ENCODE results near the gene EFCAB10.
A peak's percentile ranks its signal among the peaks of the same experiment; 100 is the strongest.

The EFCAB10 gene

DNA sequence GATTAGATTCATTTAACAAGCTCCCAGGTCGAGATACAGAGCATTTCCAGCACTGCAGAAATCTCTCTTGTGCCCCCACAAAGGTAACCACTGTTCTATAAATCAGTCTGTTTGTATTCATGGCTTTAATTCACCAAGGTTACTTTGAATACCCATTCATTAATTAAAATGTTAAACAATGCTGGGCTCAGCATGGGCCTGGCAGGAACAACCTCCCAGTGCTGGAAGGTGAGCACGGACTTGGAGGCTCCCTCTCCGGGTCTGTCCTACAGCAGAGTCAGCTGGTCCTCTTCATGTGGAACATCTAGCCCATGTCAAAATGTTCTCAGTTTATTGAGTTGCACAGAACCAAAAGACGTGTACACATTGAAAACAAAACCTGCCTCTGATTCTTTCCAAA, 15.6 kb upstream of the EFCAB10 start:
- DNase-seq: no peak

DNA sequence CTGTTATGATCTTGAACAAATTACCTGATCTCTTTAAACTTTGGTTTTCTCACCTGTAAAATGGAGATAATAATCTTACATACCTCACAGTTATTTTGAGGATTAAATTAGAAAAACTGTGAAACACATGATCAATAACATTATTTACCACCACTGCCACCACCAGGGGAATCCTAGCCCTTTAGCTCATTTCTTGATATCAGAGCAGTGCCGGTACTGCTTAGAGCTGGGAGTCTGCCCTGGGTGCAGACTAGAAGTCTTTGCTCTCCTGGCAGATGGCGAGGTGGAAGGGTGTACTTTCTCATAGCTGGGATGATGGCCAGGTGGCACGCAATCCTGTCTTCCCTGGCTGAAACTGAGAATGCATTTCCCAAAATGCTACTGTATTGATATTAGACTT, 12.7 kb upstream of the EFCAB10 start:
- DNase-seq: no peak

DNA sequence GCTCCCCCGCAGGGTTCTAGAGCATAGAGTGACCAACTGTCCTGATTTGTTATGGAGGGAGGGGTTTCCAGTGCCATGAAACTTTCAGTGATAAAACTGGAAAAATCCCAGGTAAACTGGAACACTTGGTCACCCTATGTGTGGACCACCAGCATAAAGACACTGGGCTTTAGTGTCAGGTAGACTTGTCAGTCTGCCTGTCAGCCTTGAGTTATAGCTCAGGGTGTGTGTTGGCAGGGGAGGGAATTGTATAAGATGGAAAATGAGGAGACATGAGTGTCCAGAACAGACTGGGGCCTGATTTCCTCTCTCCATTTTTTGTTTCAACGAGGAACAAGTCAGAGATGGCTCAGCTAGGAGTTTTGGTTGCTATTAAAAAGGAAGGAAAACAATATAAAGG, 10.2 kb upstream of the EFCAB10 start:
- no peak for DNase-seq

DNA sequence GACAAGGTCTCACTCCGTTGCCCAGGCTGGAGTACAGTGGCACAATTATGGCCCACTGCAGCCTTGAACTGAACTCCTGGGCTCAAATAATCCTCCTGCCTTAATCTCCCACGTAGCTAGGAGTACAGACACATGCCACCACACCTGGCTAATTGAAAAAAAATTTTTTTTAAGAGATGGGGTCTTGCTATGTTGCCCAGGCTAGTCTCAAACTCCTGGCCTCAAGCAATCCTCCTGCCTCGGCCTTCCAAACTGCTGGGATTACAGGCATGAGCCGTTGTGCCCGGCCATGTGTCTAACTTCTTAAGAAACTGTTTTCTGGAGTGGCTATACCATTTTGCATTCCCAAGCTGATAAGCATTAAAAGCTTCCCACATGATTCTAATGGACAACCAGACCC, 9.5 kb upstream of the EFCAB10 start:
- DNase-seq: no peak

DNA sequence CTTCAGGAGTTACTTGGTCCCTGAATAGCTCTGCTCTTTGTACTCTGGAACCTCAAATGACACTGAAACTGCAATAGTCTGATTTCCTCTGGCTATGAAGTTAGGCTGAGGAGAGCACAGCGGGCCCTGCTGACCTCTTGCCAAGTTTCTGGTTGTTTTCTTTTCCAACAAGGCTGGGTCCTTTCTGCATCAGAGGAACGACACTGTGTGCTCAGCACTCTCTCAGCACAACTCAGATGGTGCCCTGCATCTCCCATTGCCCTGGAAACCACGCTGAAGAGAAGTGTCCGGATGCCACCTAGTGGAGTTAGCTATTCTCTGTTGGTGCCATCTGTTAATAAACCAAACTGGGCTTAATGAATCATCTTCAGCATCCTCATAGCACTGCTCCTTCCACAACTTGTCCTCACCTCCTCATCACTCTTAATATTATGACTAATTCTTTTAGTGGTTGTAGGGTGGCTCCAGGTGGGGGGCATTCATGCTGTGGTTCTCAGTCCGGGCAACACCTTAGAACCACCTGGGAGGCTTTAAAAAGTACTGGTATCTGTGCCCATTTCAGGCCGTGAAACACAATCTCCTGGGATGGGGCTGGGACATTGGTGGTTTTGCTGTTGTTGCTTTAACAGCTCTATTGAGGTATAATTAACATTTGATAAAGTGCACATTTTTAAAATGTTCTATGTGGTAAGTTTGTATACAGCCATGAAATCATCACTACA, 8.2 kb upstream of the EFCAB10 start:
- peak; percentile 9 for DNase-seq

DNA sequence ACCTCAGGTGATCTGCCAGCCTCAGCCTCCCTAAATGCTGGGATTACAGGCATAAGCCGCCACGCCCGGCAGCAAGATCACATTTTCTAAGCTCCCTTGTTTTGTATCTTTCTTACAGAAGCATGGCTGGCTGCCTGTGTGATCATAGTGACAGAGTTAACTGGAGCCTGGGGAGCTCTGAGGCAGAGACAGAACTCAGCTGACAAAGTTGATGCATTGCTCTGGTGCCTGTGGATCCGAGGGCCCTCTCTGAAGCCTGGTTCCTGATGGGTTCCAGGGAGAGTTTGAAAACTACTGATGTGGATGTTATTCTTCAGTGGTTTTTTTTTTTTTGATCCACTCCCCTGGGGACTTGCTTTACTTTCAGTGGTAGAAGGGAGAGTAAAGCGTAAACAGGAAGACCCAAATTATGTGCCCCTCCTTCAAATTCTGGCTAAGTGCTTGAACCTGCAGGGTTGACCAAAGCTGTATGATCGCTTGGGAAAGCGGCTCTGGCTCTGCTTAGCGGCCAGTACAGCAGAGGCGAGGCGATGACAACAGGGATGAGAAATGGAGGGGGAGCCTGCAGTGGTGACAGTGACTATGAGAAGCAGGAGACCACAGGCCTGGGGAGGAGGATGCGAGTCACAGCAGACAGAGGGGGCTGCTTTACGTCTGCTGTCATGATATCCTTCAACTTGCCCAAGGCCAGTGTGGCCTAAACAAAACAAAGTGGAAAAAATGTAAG, 6.8 kb upstream of the EFCAB10 start:
- DNase-seq: no peak

DNA sequence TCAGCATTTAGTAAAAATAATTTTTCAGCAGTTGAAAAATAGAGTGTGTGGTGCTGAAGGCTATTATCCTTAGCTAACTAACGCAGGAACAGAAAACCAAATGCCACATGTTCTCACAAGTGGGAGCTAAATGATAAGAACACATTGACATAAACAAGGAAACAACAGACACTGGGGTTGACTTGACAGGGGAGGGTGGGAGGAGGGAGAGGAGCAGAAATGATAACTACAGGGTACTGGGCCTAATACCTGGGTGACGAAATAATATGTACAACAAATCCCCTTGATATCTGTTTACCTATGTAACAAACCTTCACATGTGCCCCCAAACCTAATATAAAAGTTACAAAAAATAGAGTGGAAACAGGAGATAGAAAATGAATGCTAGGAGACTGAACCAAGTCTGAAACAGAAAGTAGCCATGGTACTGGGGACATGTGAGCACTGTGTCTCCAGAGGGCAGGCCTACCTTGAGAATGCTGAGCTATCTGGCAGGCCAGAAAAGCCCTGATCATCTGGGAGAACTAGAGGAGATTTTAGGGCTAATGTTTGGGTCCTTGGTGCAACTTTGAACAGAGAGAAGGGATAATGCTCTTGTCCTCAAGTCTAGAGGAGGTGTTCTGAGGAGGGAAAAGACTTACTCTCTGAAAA, 4.7 kb upstream of the EFCAB10 start:
- no peak for DNase-seq

DNA sequence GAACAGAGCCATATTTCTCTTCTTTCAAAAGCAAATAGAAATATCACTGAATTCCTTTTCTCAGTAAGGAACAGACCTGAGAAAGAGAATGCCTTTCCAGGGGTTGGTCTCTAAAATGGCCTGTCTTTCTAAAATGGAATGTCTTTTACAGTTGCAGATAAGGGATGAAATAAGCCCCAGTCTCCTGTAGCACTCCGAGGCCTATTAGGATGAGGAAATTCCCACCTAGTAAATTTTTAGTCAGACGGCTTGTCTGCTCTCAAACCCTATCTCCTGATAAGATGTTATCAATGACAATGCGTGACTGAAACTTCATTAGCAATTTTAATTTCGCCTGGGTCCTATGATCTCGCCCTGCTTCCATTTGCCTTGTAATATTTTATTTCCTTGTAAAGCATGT, 2.9 kb upstream of the EFCAB10 start:
- DNase-seq: no peak

DNA sequence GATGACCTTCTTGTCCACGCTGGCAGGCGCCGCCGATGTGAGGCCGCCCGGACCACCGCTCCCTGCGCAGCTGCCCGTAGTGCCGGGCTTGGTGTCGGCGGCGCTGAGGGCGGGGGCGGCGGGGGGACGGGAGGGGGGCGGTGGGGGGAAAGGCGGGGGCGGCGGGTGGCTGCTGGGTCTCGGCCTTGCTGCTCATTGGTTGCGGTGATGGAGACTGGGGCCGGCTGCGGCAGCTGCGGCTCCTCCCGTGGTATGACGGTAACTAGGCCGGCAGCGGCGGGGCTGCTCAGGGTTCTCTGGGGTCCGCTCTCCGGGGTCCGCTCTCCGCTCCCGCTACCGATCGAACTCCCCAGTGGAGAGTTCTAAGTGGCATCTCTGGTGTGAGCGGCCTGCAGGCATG, 1.8 kb upstream of the EFCAB10 start:
- DNase-seq: no peak

DNA sequence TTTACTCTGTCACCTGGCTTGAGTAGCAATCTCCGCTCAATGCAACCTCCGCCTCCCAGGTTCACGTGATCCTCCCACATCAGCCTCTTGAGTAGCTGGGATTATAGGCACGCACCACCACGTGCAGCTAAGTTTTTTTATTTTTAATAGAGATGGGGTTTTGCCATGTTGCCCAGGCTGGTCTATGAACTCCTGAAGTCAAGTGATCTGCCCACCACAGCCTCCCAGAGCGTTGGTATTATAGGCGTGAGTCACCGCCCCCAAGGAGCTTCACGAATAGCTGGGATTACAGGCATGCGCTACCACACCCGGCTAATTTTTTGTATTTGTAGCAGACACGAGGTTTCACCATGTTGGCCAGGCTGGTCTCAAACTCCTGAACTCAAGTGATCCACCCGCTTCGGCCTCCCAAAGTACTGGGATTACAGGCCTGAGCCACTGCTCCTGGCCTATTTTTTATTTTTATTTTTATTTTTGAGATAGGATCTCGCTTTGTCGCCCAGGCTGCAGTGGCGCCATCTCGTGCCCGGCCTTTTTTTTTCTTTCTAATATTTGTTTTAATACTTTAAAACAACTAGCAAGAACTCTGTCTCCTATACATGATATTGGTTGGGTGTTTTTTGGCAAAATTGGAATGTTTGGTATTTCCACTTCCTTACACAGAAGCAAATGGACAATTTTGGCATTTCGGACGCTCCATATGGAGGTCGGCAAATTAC, 1.1 kb downstream of the EFCAB10 start:
- no peak for DNase-seq

DNA sequence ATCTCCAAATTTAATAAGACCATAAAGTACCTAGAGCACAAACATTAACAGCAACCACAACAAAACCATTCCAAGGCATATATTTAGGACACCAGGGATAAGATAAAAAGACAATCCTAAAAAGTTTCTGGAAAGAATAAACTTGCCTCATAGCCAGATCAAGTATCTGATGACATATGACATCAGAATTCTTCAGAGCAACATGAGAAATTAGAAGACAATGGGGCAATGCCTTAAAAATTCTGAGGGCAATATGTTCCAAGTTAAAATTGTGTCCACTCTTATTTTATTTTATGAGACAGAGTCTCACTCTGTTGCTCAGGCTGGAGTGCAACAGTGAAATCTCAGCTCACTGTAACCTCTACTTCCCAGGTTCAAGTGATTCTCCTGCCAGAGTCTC, 2.8 kb downstream of the EFCAB10 start:
- no peak for DNase-seq

DNA sequence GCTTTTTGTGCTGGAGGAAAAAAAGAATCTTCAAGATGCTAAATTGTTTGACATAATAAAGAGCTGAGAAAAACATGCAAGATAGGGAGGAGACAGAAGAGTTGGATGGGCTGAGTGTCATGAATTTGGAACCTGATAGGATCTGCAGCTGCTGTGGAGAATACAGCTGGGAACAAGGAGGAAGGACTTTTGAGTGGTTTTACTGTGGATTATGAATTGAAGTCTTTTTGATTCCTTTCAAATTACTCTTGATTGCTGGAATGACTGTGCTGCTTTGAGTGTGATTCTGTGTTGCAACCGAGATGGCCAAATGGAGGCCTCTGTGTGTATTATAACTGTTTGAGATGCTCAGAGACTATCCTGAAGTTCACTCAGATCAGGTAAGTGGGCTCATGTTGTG, 4.0 kb downstream of the EFCAB10 start:
- no peak for DNase-seq

DNA sequence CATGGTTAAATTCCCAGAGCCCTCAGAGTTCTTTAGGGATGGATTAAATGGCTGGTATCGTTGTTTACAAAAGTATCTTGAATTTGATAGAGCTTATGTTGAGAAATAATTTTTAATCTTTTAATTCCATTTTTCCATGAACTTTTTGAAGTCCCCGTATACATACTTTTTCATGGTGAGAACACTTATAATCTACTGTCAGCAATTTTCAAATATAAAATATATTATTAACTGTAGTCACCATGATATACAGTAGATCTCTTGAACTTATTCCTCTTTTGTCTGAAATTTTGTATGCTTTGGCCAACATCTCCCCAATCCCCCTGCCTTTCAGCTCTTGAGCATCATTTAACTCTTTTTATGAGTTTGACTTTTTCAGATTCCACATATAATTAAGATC, 9.4 kb downstream of the EFCAB10 start:
- no peak for DNase-seq

DNA sequence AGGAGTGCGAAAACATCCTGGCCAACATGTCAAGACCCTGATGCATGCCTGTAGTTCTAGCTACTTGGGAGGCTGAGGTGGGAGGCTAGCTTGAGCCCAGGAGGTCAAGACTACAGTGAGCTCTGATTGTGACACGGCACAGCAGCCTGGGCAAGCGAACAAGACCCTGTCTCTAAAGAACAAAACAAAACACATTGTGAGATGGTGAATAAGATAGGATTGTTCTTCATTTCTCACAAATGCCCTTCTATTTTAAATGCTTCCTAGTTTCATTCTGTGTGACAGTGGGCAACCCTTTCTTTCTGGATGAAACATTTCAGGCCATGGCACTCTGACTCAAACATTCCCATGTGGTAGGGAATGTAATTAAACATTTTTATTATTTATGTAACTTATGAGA, 13.5 kb downstream of the EFCAB10 start:
- DNase-seq: no peak

DNA sequence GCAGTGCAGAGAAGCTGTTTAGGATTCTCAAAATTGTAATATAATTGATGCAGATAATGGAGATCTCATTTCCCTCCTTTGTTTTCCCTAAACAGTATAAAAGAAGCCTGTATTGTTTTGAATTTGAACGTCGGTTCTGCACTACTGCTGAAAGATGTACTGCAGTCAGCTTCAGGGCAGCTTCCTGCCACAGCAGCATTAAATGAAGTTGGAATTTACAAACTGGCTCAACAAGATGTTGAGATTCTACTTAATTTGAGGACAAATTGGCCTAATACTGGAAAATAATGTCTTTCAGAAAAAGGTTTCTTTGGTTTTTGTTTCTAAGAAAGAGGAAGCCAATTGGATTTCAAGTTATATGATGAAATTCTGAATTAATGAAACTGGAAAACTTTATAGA, 14.3 kb downstream of the EFCAB10 start:
- DNase-seq: no peak

DNA sequence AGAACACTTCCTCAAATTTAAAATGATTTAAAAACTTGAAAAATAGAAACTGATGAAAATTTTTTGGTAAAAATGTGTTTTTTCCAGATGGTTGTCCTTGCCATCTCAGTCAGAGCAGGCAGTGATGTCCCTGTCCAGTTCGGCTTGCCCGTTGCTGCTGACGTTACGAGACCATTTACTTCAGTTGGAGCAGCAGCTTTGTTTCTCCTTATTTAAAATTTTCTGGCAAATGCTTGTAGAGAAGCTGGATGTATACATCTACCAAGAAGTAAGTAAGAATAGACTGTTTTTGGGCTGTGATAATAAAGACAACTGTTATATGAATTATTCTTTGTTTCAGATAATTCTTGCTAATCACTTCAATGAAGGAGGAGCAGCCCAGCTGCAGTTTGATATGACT, 16.1 kb downstream of the EFCAB10 start:
- DNase-seq: no peak

DNA sequence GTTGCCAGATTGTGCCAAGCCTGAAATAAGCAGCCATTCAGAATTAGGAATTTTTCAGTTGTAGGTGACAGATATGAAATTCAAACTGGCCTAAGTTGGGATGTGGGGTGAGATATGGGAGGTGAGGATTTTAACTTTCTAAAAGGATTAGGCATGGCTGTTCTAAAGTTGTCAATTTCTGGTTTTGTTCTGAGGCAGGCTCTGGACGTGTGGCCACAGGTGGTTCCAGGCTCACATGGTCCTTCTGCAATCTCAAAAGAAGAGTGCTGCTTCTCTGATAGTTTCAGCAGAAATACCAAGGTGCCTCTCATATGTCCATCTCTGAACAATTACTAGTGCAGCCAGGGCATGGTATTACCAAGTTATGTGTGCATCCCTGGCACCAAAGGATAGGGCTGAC, 21.4 kb downstream of the EFCAB10 start:
- no peak for DNase-seq

DNA sequence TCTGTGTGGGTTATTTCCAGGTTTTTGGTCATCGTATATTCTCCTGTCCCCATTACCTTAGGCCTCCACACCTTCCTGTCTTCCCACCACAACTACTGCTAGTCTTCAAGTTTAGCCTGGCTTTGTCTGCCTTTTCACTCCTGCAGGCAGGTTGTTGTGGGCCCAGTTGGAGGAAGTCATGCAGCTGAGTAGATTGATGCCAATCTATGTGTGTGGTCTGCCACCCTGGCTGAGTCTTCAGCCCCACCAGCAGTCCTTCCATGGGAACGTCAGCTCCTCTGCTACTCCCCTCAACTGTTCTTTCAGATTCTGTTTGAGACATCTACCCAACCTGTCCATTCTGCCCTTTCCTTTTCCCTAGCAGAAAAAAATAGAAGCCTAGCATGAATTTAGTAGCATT, 43.0 kb downstream of the EFCAB10 start:
- no peak for DNase-seq

DNA sequence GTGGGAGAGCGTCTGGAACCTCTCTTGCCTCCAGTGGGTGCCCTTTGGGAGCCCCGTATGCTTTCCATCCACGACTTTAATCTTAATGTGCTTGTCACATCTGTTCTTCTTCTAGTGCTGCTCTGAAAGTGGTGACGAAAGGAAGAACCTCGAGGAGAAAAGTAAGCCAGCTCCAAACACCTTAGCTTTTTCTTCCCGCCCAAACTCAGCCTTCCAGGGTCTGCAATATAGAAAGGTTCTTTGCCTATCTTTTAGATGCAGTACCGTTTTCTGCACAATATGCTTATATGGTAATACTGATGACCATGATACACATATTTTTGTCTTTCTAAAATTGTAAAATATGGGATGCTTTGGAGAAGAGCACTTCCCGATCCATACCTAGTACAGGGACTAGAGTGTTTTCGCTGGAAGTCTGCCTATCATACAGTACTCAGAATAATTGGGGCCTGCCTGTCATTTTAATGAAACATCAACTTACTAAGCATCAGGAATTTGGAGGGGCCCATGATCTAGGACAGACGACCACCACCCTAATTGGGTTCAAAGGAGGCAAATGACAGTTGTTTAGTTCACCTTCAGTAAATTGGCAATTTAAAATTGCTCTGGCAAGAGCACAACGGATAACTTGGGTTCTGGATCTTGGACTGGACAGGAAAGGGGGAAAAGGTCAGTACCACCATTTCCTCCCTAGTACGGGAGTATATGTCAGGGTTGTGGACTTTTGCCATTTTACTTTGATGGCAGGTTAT, 48.4 kb downstream of the EFCAB10 start:
- DNase-seq: no peak

DNA sequence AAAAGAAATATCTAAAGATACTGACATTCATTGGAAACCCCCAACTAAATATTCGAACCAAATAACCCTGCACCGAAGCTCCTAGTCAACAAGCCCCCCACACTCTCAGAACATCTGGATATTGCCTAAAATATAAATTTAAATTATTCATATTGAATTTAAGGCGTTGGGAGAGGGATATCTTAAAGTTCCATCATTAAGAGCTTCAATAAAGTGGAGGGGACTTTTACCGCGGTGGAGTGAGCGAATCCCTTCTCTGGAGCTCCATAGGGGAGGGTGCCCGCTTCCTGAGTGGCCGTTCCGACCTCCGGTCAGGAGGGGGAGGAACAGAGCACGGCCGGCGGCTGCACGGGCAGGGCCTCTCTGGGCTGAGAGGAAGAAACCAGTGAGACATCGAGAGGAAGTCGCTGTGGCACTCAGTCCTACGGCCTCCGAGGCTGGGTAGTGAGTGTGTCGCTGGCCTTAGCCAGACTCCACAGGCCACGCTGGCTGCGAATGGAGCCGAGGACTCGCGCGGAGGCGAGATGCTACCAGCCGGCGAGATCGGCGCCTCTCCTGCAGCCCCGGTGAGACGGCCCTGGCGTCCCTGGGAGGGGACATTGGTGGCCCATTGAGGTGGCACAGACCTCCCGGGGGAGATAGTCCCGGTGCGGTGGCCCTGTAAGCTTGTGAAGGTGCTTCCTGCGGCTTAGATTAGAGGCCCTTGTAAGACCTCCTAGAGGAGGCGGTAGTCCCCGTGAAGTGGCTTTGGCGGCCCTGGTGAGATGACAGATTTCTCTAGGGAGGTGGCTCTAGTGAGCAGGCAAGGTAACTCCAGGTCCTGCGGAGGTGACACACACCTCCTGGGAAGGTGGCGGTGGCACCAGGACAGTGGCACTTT, 49.3 kb downstream of the EFCAB10 start, which contains the start of gene RINT1:
RINT1 (plus strand) TSS at position 410 of the 880 bp plus-strand sequence; CDS start at position 525, 115 bp downstream.
- DNase-seq: peak; percentile 75

DNA sequence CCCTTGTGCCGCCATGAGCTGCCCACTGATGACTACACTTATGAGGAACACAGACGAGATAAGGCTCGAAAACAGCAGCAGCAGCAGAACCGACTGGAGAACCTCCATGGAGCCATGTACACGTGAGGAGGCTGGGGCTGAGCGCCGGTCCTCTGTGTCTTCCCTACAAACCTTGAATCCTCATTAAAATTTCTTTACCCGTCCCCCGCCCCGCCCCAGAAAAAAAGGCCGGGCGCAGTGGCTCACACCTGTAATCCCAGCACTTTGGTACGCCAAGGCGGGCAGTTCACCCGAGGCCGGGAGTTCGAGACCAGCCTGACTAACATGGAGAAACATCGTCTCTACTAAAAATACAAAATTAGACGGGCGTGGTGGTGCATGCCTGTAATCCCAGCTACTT, 50.7 kb downstream of the EFCAB10 start:
- no peak for DNase-seq

DNA sequence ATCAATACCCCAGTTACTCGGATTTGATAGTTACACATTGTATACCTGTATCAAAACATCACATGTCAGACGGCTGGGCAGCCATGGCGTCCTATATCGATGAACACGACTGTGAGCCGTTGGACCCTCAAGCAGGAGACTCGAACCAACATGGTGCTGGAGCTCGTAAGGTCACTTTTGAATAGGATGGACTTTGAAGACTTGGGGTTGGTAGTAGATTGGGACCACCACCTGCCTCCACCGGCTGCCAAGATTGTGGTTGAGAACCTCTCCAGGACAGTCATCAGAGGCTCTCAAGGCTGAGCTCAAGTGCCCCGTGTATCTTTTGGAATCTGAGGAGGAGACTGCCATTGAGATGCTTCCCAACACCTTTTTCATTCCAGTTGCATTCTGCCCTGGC, 51.2 kb downstream of the EFCAB10 start:
- DNase-seq: no peak
